Measurements from ENCODE around the gene AIFM2. TPM values are rescaled to one million over a fixed set of nuclear protein-coding genes. Genes with fewer than 3 reads are reported as not detected.

AIFM2 gene
- total and polyA plus RNA-seq, 9 of the 15 experiments (the other 6 are each of a cell fraction or from before 2014, with no cell fraction given): 2.7 to 14.1 (median 9.2) TPM

GRCh38 chr10:70137135-70137534, 4.5 kb upstream of the AIFM2 start:
- H4K20me1 ChIP-seq (replicated peaks; ENCODE audit: control insufficient read depth, insufficient read depth, low read length): no peaks in the 10 kb centered on the region
- H3K27ac ChIP-seq (ENCODE audit: extremely low read depth, low read depth, low read length): no peak overlapping the region
- DNase-seq (ENCODE audit: extremely low read depth in 1 of 4, low spot score in 3 of 4): peak in 2 of 4 experiments; percentile 58 to 73
- peaks cover 9% of the 10 kb centered on the region; the same call in 2 of the 3 replicates for H3K79me2 ChIP-seq (ENCODE audit: control insufficient read depth, insufficient read depth, low read length)
- peaks cover 9 to 26% of the 10 kb centered on the region in 2 experiments; a peak in 4 of 5 replicates for H3K4me1 ChIP-seq (replicated peaks in 1 of 2; ENCODE audit: control insufficient read depth in 2 of 2, insufficient read depth in 2 of 2, low read length in 2 of 2)
- in situ Hi-C loops (cut with MboI): no loop called here
- H3K9ac ChIP-seq (ENCODE audit: insufficient read depth in 1 of 2, low read depth in 2 of 2, low read length in 2 of 2): no peak overlapping the region
- 26% methylated on average over 9 of the region's 9 CpGs for WGBS (ENCODE audit: insufficient coverage, low coverage, missing lambda C conversion rate)
- BruUV-seq (replicated peaks): no TSS peak
- H3K27me3 ChIP-seq (ENCODE audit: control insufficient read depth in 2 of 2, insufficient read depth in 2 of 2, low read length in 2 of 2): no peaks in the 10 kb centered on the region
- no peak overlapping the region for H3K4me2 ChIP-seq (ENCODE audit: insufficient read depth, low read length)
- ChIA-PET CTCF (ENCODE audit: low intra/inter-chr PET ratio) (no interaction called here), POLR2A (interaction anchor here (0.6 kb wide), 1 partner anchor 268 kb away, joined by 3 read pairs; no protein-coding TSS in a partner anchor)
- H3K4me3 ChIP-seq: no peak overlapping the region
- intact Hi-C loops (cut with micrococcal nuclease): no loop called here
- H3K9me3 ChIP-seq (replicated peaks; ENCODE audit: control insufficient read depth, insufficient read depth, low read depth, low read length): peaks cover 14% of the 10 kb centered on the region
- H3K9me1 ChIP-seq (ENCODE audit: control insufficient read depth, insufficient read depth, low read length): no peaks in the 10 kb centered on the region
- H3K36me3 ChIP-seq (ENCODE audit: control insufficient read depth, insufficient read depth, low read length): peaks cover 22% of the 10 kb centered on the region; the same call in 2 of the 3 replicates
- peak; percentile 31; the same call in 2 of the 3 replicates for ATAC-seq
- FAIRE-seq: peak; percentile 69
- H2AFZ ChIP-seq (ENCODE audit: low read depth, low read length): no peak overlapping the region
- peak; percentile 32; the same call in 1 of the 2 replicates for TF ChIP-seq CBFA2T2 (conservative IDR thresholded peaks at IDR 0.05)
- peak; percentile 62 for TF ChIP-seq CBFA2T3 (IDR thresholded peaks at IDR 0.05)
- peak in 1 of 2 experiments; percentile 94; a peak in 2 of 3 replicates for TF ChIP-seq CBX3 (IDR thresholded peaks at IDR 0.05; ENCODE audit: borderline replicate concordance in 1 of 2, low read length in 2 of 2)
- 0 out of 2 replicates have a peak, but pooled peaks have one; percentile 38 for TF ChIP-seq CBX5 (IDR thresholded peaks at IDR 0.05; ENCODE audit: borderline replicate concordance, low read depth)
- TF ChIP-seq CC2D1A (IDR thresholded peaks at IDR 0.05): peak; percentile 39; the same call in 1 of the 2 replicates
- peak; percentile 43 for TF ChIP-seq USF1 (CRISPR knock-in tag; IDR thresholded peaks at IDR 0.05)
- no peak for TF ChIP-seq CREB3L1 (IDR thresholded peaks at IDR 0.05; ENCODE audit: borderline replicate concordance, low read depth)
- peak; percentile 73; the same call in 1 of the 2 replicates for TF ChIP-seq TRIM28 (IDR thresholded peaks at IDR 0.05)
- peak; percentile 61; the same call in 1 of the 2 replicates for TF ChIP-seq HMBOX1 (IDR thresholded peaks at IDR 0.05)
- TF ChIP-seq ZNF695 (CRISPR knock-in tag; IDR thresholded peaks at IDR 0.05): no peak
- TF ChIP-seq PHTF2 (CRISPR knock-in tag; IDR thresholded peaks at IDR 0.05): no peak
- peak; percentile 27; the same call in 1 of the 2 replicates for TF ChIP-seq DPF2 (IDR thresholded peaks at IDR 0.05)
- TF ChIP-seq YY1 (IDR thresholded peaks at IDR 0.05; ENCODE audit: borderline replicate concordance in 1 of 3, control insufficient read depth in 1 of 3, extremely low read depth in 1 of 3, insufficient read depth in 3 of 3, insufficient read length in 1 of 3, insufficient replicate concordance in 2 of 3, low read depth in 1 of 3, low read length in 2 of 3): peak in 1 of 3 experiments; percentile 68
- TF ChIP-seq ZNF280A (IDR thresholded peaks at IDR 0.05; ENCODE audit: low read depth, partially characterized antibody): peak; percentile 39
